Large intestine (tissue), 12 donors: Measurements from ENCODE around the gene CTCFL. TPM values are rescaled to one million over a fixed set of nuclear protein-coding genes. Genes with fewer than 3 reads are reported as not detected.

Experiments used
- DNase-seq, 2 donors: peaks; one replicate each; pipeline versions ENCODE4 v3.0.0 to v3.0.0-alpha.2; 2013
- H3K27ac ChIP-seq: one replicate; pipeline ENCODE4 v1.5.1; 2013; ENCODE audit warnings: low read length
- H3K27me3 ChIP-seq: 2 replicates; pipeline ENCODE4 v1.6.1; 2013; ENCODE audit warnings: low read length; ENCODE audit not compliant: control insufficient read depth, insufficient read depth
- H3K36me3 ChIP-seq: 2 replicates; pipeline ENCODE4 v1.6.1; 2013; ENCODE audit warnings: low read length; ENCODE audit not compliant: control insufficient read depth, insufficient read depth
- H3K4me1 ChIP-seq: one replicate; pipeline ENCODE4 v1.6.1; 2013; ENCODE audit warnings: low read length; ENCODE audit not compliant: control insufficient read depth, insufficient read depth
- H3K4me3 ChIP-seq: one replicate; pipeline ENCODE4 v1.5.1; 2013; ENCODE audit warnings: low read length
- H3K9me3 ChIP-seq: one replicate; pipeline ENCODE4 v1.6.1; 2013; ENCODE audit warnings: mild to moderate bottlenecking, low read depth, low read length, moderate library complexity; ENCODE audit not compliant: control insufficient read depth
- WGBS: methylation state at CpG from one replicate; pipeline ENCODE4 v1.1.5; 2013; ENCODE audit warnings: low lambda C conversion rate; ENCODE audit not compliant: insufficient coverage; 5-methylcytosine and 5-hydroxymethylcytosine counted together
- long read RNA-seq, 11 donors: transcript quantifications; one replicate each; lab custom pipeline, GENCODE V29; 2026
- polyA plus RNA-seq: library from polyadenylated mRNA; unstranded; fragments of 120-200 nt; gene quantifications from one replicate; pipeline ENCODE4 v1.2.1, GENCODE V29; 2013

CTCFL gene, protein sequence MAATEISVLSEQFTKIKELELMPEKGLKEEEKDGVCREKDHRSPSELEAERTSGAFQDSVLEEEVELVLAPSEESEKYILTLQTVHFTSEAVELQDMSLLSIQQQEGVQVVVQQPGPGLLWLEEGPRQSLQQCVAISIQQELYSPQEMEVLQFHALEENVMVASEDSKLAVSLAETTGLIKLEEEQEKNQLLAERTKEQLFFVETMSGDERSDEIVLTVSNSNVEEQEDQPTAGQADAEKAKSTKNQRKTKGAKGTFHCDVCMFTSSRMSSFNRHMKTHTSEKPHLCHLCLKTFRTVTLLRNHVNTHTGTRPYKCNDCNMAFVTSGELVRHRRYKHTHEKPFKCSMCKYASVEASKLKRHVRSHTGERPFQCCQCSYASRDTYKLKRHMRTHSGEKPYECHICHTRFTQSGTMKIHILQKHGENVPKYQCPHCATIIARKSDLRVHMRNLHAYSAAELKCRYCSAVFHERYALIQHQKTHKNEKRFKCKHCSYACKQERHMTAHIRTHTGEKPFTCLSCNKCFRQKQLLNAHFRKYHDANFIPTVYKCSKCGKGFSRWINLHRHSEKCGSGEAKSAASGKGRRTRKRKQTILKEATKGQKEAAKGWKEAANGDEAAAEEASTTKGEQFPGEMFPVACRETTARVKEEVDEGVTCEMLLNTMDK
- 0.03 TPM for polyA plus RNA-seq
- long read RNA-seq, donor 1 = 0 reads
- long read RNA-seq, donor 2 = 0 reads
- long read RNA-seq, donor 3 = 0 reads
- long read RNA-seq, donor 4 = 0 reads
- long read RNA-seq, donor 5 = 0 reads
- long read RNA-seq, donor 6 = 0 reads
- long read RNA-seq, donor 7 = 0 reads
- long read RNA-seq, donor 8 = 0 reads
- long read RNA-seq, donor 9 = 0 reads
- long read RNA-seq, donor 10 = 0 reads
- long read RNA-seq, donor 11 = 0 reads

DNA sequence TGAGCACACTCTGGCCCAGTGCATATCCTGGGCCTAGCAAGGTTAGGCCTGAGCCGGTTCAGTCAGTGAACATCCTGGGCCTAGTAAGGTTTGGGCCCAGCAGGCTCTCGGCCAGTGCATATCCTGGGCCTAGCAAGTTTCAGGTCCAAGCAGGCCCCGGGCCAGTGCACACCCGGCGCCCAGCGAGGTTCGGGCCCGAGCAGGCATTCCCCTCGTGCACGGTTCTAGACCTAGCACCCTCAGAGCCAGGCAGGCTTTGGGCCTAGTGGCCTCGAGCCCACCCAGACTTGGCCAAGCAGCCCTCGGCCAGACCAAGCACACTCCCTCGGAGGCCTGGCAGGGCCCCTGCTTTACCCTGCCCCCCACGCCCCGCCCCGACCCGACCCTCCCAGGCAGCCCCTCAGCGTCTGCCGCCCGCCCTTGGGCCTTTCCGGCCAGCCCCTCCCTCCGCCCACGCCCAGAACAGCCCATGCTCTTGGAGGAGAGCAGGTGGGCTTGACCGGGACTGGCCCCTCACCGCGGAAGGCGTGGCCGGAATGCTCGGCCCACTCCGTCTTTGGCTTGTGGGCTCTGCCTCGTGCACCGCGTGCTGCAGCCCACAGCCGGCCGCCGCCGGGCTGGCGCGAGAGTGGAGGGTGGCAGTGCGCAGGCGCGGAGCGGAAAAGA lies at the start of gene CTCFL:
TSS of gene CTCFL (minus strand) at position 630 of the 666 bp plus-strand sequence. CDS start 935 bp downstream, outside the sequence.
- H3K36me3 ChIP-seq = no peaks in the 10 kb centered on the region
- WGBS = no CpG with 5 or more reads among the region's 43 CpGs
- no peak within 1 kb of the TSS for H3K4me3 ChIP-seq
- DNase-seq = no peak
- no peaks in the 10 kb centered on the region for H3K27me3 ChIP-seq
- H3K27ac ChIP-seq = no peak within 1 kb of the TSS
- no peaks in the 10 kb centered on the region for H3K9me3 ChIP-seq
- peaks cover 2% of the 10 kb centered on the region for H3K4me1 ChIP-seq

DNA sequence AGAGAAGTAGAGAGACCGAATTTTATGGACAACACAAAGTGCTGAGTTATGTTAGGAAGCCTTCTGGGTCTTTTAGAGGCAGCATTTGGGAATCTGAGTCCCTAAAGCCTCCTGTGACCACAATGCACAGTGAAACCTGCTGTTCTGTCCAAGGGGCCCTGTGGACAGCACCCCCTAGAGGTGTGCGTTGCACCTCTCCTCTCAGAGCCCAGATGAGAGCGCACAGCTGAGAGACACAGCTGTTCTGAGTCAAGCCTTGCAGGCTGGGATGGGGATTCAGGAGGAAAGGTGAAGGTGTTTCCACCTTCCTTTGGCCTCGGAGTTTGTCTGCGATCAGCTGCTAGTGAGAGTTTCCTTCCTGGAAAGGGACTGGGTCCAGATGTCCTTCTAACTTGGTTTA lies 49.0 kb upstream of the CTCFL start:
- H3K4me1 ChIP-seq = peaks cover 37% of the 10 kb centered on the region
- WGBS = no CpG with 5 or more reads among the region's 5 CpGs

DNA sequence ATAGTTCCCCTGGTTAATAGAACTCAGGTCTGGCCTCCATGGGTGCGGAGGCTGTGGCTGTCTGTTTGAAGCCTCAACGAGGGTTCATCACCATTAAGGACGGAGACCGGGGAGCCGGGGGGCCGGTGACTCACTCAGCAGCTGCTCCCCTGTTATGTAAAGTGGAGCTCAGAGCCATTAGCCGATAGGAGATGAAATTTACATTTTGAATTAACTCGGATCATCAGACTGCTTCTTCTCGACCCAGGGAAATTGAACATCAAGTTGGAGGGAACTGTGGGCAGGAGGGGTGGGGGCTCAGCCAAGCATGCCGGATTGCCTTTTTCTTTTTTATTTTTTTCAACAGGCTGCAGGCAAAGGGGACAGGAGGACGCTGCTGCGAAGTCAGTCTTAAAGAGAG lies 48.3 kb upstream of the CTCFL start:
- 58% methylated on average over 2 of the region's 12 CpGs for WGBS
- Histone ChIP-seq H3K27me3 (no peaks in the 10 kb centered on the region), H3K36me3 (no peaks in the 10 kb centered on the region), H3K4me3 (no peak overlapping the region), H3K4me1 (peaks cover 34% of the 10 kb centered on the region), H3K9me3 (no peaks in the 10 kb centered on the region), H3K27ac (no peak overlapping the region)
- no peak for DNase-seq

More for the DNA sequence above, 49.0 kb upstream of the CTCFL start:
- Histone ChIP-seq H3K9me3 (no peaks in the 10 kb centered on the region), H3K27me3 (no peaks in the 10 kb centered on the region), H3K27ac (no peak overlapping the region), H3K36me3 (no peaks in the 10 kb centered on the region), H3K4me3 (no peak overlapping the region)
- no peak for DNase-seq

DNA sequence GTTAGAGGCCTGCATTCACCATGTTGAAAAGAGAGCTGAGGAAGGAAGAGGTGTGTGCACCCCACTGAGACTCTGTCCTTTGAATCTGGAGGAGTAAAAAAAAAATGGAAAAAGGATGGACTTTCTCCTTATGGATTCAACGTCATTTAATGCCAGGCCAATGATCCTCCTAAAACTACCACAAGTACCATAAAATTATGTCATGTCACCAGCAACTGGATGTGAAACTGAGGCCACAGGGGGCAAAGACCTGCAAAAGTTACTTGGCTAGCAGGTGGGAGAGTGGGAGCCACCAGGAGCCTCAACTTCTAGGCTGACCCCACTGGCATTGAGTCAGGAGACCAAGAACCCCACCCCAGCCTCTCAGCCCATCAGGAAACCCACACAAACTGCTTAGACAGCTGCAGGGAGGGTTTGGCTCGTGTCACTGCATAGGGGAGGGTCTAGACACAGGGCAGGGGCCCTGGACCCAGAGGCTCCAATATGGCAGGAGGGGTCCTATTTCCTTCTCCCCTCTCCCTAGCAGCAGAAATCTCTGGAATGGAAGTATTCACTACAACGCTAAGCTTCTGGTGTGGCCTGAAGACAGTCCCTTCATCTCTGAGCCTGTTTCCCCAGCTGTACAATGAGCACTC lies 47.0 kb upstream of the CTCFL start:
- Histone ChIP-seq H3K9me3 (no peaks in the 10 kb centered on the region), H3K27me3 (no peaks in the 10 kb centered on the region), H3K4me3 (no peak overlapping the region), H3K4me1 (peaks cover 34% of the 10 kb centered on the region), H3K27ac (peak overlapping the region; percentile 58), H3K36me3 (no peaks in the 10 kb centered on the region)
- WGBS = no CpG with 5 or more reads among the region's 3 CpGs
- DNase-seq = peak; percentile 69 to 87

DNA sequence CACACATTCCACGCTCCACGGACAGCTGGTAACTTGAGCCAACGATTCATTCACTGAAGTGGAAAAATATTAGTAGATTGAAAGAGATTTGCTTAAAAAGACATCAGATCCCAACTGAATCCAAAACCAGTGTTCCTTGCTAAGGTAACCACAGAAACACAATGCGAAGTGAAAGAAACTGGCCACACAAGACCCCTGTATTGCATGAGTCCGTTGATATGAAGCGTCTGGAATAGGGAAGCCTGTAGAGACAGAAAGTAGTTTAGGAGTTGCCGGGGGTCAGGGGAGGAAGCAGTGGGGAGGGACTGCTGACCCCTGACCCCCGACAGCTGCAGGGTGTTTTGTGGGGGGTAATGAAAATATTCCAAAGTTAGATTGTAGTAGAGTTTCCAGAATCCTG lies 46.0 kb upstream of the CTCFL start:
- no peak for DNase-seq
- Histone ChIP-seq H3K27ac (no peak overlapping the region), H3K4me1 (peaks cover 33% of the 10 kb centered on the region), H3K27me3 (no peaks in the 10 kb centered on the region), H3K36me3 (no peaks in the 10 kb centered on the region), H3K4me3 (no peak overlapping the region), H3K9me3 (no peaks in the 10 kb centered on the region)
- WGBS = no CpG with 5 or more reads among the region's 8 CpGs

DNA sequence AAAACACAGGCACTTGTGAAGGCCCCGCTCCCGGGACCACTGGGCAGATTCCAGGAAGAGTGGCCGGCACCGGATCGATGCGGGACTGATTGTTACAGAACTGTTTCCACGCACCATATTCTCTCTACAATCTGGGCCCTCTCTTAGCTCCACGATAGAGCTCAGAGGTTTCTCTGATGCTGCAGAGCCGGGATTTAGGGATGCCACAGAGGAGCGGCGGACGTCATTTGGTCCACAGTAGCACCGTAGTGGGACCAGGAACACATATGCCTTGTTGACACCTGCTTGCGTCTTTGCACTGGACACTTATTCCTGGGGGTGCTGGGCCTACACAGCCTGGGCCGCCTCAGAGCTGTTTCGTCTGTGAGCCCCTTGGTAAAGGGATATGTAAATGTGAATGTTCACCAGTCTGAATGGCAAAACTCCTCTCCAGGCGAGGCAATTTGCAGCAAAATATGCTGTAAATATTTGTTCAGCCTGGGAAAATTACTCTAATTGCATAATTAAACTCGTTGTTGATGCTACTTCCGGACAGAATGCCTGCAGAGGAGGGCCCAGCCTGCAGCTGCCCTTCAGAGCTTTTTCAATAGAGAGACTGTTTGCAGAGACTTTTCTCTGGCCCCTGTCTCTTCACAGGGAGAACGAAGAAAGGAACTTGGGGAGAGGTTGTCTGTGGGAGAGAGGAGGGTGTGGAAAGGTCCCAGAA lies 45.4 kb upstream of the CTCFL start:
- WGBS = no CpG with 5 or more reads among the region's 20 CpGs
- no peak overlapping the region for H3K27ac ChIP-seq
- H3K36me3 ChIP-seq = peaks cover 5% of the 10 kb centered on the region
- H3K27me3 ChIP-seq = no peaks in the 10 kb centered on the region
- no peaks in the 10 kb centered on the region for H3K9me3 ChIP-seq
- no peak overlapping the region for H3K4me3 ChIP-seq
- H3K4me1 ChIP-seq = peaks cover 33% of the 10 kb centered on the region
- no peak for DNase-seq

DNA sequence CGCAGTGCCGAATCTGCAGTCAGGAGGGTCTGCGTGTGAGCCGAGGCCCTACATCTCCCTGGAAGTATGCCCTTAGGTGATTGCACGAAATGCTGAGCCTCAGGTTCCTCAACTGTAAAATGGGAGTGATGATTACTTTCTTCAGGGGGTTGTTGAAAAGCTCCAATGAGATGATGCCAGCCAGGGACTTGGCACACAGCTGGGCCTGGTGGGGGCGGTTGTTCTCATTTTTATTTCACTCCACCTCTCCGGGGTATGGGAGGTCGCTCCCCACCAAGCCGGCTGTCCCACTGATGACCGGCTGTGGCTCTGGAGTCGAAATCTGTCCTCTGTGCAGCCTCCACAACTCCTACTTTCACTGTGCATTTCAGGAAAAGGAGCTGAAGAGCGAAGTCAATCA lies 44.0 kb upstream of the CTCFL start:
- Histone ChIP-seq H3K27ac (no peak overlapping the region), H3K4me3 (no peak overlapping the region), H3K9me3 (peaks cover 3% of the 10 kb centered on the region), H3K36me3 (peaks cover 15% of the 10 kb centered on the region), H3K27me3 (no peaks in the 10 kb centered on the region), H3K4me1 (peaks cover 30% of the 10 kb centered on the region)
- no peak for DNase-seq
- no CpG with 5 or more reads among the region's 12 CpGs for WGBS

DNA sequence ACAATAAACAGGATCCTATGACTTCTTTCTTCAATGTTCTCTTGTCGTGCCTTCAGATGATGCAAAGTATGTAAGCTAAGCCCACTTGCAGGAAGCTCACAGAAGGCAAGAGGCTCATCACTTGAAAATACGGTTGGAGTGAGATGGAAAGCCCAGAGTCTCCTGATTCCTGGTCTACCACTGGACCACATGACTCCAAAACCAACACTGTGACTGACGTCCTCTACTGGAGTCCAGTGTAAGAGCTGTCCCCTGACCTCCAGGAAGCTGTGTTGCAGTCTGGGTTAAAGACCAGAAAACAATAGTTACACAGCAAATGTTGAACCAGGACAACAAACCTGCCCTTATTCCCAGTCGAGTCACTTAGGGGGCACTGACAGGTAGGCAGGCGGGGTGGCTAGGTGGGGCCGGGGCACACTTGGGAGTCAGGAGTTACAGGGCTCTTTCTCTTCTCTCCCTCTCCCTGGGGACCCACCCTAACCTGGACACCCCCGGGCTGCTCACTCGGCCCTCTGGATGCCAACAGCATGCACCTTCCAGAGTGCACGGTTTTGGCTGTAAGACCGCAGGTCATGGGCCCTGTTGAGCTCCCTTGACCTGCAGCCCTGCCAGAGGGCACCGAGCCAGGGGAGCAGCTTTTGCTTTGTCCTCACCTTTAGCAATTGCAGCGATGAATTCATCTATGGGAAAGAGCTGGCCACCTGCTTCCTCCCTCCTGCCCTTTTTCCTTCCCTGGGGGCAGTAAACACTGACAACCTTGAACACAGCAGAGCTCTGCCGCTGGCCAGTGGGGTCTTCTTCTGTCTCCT lies 43.4 kb upstream of the CTCFL start:
- H3K36me3 ChIP-seq = peaks cover 21% of the 10 kb centered on the region
- no CpG with 5 or more reads among the region's 13 CpGs for WGBS
- peaks cover 26% of the 10 kb centered on the region for H3K4me1 ChIP-seq
- H3K27ac ChIP-seq = no peak overlapping the region
- H3K9me3 ChIP-seq = peaks cover 8% of the 10 kb centered on the region
- no peak for DNase-seq
- H3K4me3 ChIP-seq = no peak overlapping the region
- no peaks in the 10 kb centered on the region for H3K27me3 ChIP-seq

DNA sequence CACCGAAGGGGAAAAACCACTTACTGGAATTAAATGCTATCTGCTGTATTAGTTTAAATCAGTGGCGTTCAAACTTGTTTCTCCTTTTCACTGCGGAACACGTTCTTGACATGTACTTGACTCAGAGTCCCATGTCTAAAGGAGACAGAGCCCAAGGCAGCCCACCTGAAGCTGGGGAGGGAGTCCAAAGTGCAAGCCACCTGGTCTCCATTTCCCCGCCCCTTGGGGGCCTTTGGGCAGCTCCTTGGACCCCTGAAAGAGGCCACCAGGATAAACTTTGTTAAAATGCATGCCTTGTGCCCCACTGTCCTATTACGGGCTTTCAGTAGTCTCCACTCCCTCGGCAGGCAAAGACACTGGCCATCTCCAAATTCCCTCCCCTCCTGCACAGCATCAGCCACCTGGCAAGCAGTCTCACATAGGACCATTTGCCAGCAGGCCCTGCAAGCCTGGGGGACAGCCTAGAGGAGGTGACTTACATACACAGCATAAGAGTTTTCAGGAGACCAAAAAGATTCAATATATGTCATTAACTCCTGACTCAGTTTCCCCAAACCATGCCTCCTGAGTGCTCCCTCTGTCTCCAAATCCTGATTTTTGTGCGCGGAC lies 42.6 kb upstream of the CTCFL start:
- H3K27me3 ChIP-seq = no peaks in the 10 kb centered on the region
- H3K27ac ChIP-seq = no peak overlapping the region
- peaks cover 26% of the 10 kb centered on the region for H3K4me1 ChIP-seq
- 67% methylated on average over 1 of the region's 9 CpGs for WGBS
- peaks cover 28% of the 10 kb centered on the region for H3K36me3 ChIP-seq
- DNase-seq = no peak
- peaks cover 15% of the 10 kb centered on the region for H3K9me3 ChIP-seq
- H3K4me3 ChIP-seq = no peak overlapping the region
